Measurements from ENCODE around the gene NAA35.

DNA sequence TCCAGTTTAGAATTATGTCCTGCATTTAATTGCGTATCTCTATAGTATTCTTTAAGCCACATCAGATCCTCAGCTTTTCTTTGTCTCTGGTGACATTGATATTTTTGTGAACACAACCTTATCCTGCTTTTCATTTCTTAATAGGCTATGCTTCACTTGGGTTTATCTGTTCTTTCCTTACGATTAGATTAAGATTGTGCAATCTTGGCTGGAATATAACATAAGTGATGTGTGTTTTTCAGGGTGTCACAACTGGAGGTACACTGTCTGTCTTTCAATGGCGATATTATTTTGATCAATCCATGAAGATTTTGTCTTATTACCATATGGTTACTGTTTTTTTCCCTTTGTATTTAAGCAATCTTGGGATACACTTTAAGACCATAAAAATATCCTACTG, 23.6 kb downstream of the NAA35 start:
- no peak for TF ChIP-seq EZH2 (IDR thresholded peaks at IDR 0.05; ENCODE audit: insufficient read depth, poor library complexity, severe bottlenecking)
- no peak for TF ChIP-seq EZH2phosphoT487 (IDR thresholded peaks at IDR 0.05; ENCODE audit: insufficient read depth, low read depth)

Data from GM23248 (cell line).